GM21737 (cell line): ENCODE measurements around the gene IGFALS.
A peak's percentile ranks its signal among the peaks of the same experiment; 100 is the strongest.

Experiments
- ATAC-seq: cut with Tn5 transposase; IDR thresholded peaks from one replicate; pipeline ENCODE4 v1.9.1; 2021; ENCODE audit warnings: mild to moderate bottlenecking, moderate library complexity; ENCODE audit not compliant: unreplicated experiment

Gene IGFALS

GRCh38 chr16:1777375-1778199, 15.9 kb downstream of the IGFALS start:
- ATAC-seq, result no peak

GRCh38 chr16:1776991-1777374, 16.5 kb downstream of the IGFALS start:
- no peak for ATAC-seq

GRCh38 chr16:1776672-1776955, 16.9 kb downstream of the IGFALS start:
- no peak for ATAC-seq

- ATAC-seq, result no peak
These were observed 17.4 kb downstream of the IGFALS start for GRCh38 chr16:1775846-1776671.

GRCh38 chr16:1775006-1775845, 18.3 kb downstream of the IGFALS start:
- ATAC-seq, result no peak

- ATAC-seq, result no peak
These were observed 19.1 kb downstream of the IGFALS start for GRCh38 chr16:1774448-1774780.

GRCh38 chr16:1773703-1774447, 19.6 kb downstream of the IGFALS start:
- peak; percentile 1 for ATAC-seq

GRCh38 chr16:1772908-1773702, 20.4 kb downstream of the IGFALS start, which contains the start of gene MRPS34:
Gene MRPS34, minus strand, starts transcription at chr16:1773134. Its CDS starts 15 bp downstream, at chr16:1773119.
- peak; percentile 36 for ATAC-seq

GRCh38 chr16:1772362-1772907, 21.1 kb downstream of the IGFALS start, which contains the start of gene EME2:
Gene EME2, plus strand, starts transcription at chr16:1772810. Its CDS starts 418 bp downstream, at chr16:1773228.
- ATAC-seq, result peak; percentile 8

- ATAC-seq, result no peak
These were observed 21.6 kb downstream of the IGFALS start for GRCh38 chr16:1771864-1772361.

GRCh38 chr16:1771188-1771863, 22.2 kb downstream of the IGFALS start, which contains the start of gene NME3:
Gene NME3, minus strand, starts transcription at chr16:1771543. Its CDS starts 9 bp downstream, at chr16:1771534.
- ATAC-seq, result no peak

- ATAC-seq, result no peak
These were observed 22.9 kb downstream of the IGFALS start for GRCh38 chr16:1770328-1771187.

- ATAC-seq, result no peak
These were observed 23.9 kb downstream of the IGFALS start for GRCh38 chr16:1769402-1770300.

- no peak for ATAC-seq
These were observed 24.6 kb downstream of the IGFALS start for GRCh38 chr16:1768767-1769401.

GRCh38 chr16:1768061-1768766, 25.3 kb downstream of the IGFALS start:
- ATAC-seq, result no peak
